ENCODE measurements around the gene NGDN.

DNA sequence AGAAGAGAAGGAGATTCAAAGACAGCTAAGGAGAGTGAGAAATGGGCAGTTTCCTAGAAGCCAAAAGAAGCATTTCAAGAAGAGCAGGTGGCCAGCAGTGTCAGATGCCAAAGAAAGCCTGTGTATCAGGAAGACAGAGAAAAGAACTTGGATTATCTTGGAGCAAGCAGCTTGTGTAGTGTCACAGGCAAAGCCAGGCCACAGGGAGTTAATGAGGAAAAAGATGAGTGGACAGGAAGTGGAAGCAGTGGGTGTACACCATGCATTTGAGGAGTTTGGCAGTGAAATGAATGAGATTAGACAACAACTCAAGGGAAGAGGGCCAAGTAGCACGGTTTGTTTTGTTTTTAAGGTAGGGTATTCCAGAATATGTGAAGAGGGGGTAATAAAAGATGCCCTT is 28.4 kb upstream of the NGDN start:
- TF ChIP-seq, protein P1, sequence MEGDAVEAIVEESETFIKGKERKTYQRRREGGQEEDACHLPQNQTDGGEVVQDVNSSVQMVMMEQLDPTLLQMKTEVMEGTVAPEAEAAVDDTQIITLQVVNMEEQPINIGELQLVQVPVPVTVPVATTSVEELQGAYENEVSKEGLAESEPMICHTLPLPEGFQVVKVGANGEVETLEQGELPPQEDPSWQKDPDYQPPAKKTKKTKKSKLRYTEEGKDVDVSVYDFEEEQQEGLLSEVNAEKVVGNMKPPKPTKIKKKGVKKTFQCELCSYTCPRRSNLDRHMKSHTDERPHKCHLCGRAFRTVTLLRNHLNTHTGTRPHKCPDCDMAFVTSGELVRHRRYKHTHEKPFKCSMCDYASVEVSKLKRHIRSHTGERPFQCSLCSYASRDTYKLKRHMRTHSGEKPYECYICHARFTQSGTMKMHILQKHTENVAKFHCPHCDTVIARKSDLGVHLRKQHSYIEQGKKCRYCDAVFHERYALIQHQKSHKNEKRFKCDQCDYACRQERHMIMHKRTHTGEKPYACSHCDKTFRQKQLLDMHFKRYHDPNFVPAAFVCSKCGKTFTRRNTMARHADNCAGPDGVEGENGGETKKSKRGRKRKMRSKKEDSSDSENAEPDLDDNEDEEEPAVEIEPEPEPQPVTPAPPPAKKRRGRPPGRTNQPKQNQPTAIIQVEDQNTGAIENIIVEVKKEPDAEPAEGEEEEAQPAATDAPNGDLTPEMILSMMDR (IDR thresholded peaks at IDR 0.05) = no peak
- TF ChIP-seq POLR2A (IDR thresholded peaks at IDR 0.05) = no peak
